K562 (cell line): ENCODE results near the gene POC1B. TPM values are rescaled to one million over a fixed set of nuclear protein-coding genes. Genes with fewer than 3 reads are reported as not detected.

Experiments used
- C11orf30 ChIP-seq: fragments of 450-650 bp; IDR thresholded peaks from 2 replicates; pipeline ENCODE4 v1.6.1; 2016; ENCODE audit warnings: low read depth, mild to moderate bottlenecking
- CBX5 ChIP-seq: IDR thresholded peaks from 2 replicates; pipeline ENCODE4 v1.6.1; 2014; ENCODE audit warnings: low read depth, borderline replicate concordance
- CHAMP1 ChIP-seq: fragments of 450-650 bp; IDR thresholded peaks from 2 replicates; pipeline ENCODE4 v1.6.1; 2016; ENCODE audit warnings: mild to moderate bottlenecking
- E2F6 ChIP-seq, 2 experiments: IDR thresholded peaks; 2 replicates each; pipeline ENCODE4 v1.6.1; 2011; ENCODE audit warnings: borderline replicate concordance in 1 of 2, control low read depth in 1 of 2, low read depth in 1 of 2, low read length in 1 of 2, mild to moderate bottlenecking in 1 of 2, mixed read lengths in 1 of 2, moderate library complexity in 1 of 2; ENCODE audit not compliant: insufficient read depth in 1 of 2, insufficient read length in 1 of 2, poor library complexity in 1 of 2, severe bottlenecking in 1 of 2; ENCODE audit errors: extremely low read depth in 1 of 2
- ELF1 ChIP-seq: fragments of 200-800 bp; sonication (Bioruptor generic); IDR thresholded peaks from 2 replicates; pipeline ENCODE4 v1.6.1; 2016; ENCODE audit warnings: missing genetic modification characterization, missing compliant biosample characterization
- ETV5 ChIP-seq: sonication (generic); formaldehyde crosslinking; IDR thresholded peaks from 2 replicates; pipeline ENCODE4 v1.4.0; 2020; ENCODE audit warnings: low read depth, mild to moderate bottlenecking, missing genetic modification reagents
- FOXM1 ChIP-seq, 2 experiments: fragments of 450-650 bp in 1 of 2; sonication (generic) in 1 of 2; formaldehyde crosslinking in 1 of 2; IDR thresholded peaks; 2 replicates each; pipeline versions ENCODE4 v1.6.1 to v1.9.0; 2017 to 2022; ENCODE audit warnings: low read depth in 2 of 2, mild to moderate bottlenecking in 2 of 2, missing genetic modification reagents in 1 of 2, moderate library complexity in 1 of 2
- FOXP4 ChIP-seq: sonication (generic); formaldehyde crosslinking; IDR thresholded peaks from 2 replicates; pipeline ENCODE4 v1.8.0; 2022; ENCODE audit warnings: mild to moderate bottlenecking, missing genetic modification reagents, borderline replicate concordance
- MLX ChIP-seq, 2 experiments: fragments of 450-650 bp in 1 of 2; sonication (generic) in 1 of 2; formaldehyde crosslinking; conservative IDR thresholded peaks; 2 replicates each; pipeline versions ENCODE4 v1.4.0 to v1.8.1; 2020 to 2022; ENCODE audit warnings: mild to moderate bottlenecking in 1 of 2, missing genetic modification reagents in 1 of 2
- NCOA2 ChIP-seq, 2 experiments: fragments of 450-650 bp; IDR thresholded peaks; 2 replicates each; pipeline ENCODE4 v1.6.1; 2018; ENCODE audit warnings: mild to moderate bottlenecking in 2 of 2, moderate library complexity in 1 of 2; ENCODE audit not compliant: partially characterized antibody in 2 of 2
- PCBP2 ChIP-seq: fragments of 200-400 bp; formaldehyde crosslinking; IDR thresholded peaks from 2 replicates; pipeline ENCODE4 v1.6.1; 2018; ENCODE audit warnings: low read length, low read depth, mild to moderate bottlenecking, moderate library complexity; ENCODE audit not compliant: poor library complexity, severe bottlenecking
- RB1 ChIP-seq: fragments of 450-650 bp; IDR thresholded peaks from 2 replicates; pipeline ENCODE4 v1.6.1; 2017; ENCODE audit warnings: low read depth, mild to moderate bottlenecking
- RBFOX2 ChIP-seq: fragments of 200-400 bp; formaldehyde crosslinking; IDR thresholded peaks from 2 replicates; pipeline ENCODE4 v1.6.1; 2017; ENCODE audit warnings: low read depth, mild to moderate bottlenecking, low read length, moderate library complexity
- TBP ChIP-seq: optimal IDR thresholded peaks from 2 replicates; pipeline ENCODE3; 2011; ENCODE audit warnings: low read depth, low read length, improper control_type of control experiment
- TOE1 ChIP-seq, 2 experiments: fragments of 450-650 bp in 1 of 2; sonication (generic) in 1 of 2; formaldehyde crosslinking in 1 of 2; IDR thresholded peaks; 2 replicates each; pipeline versions ENCODE4 v1.7.1 to v1.8.0; 2016 to 2022; ENCODE audit warnings: borderline replicate concordance in 2 of 2, mild to moderate bottlenecking in 2 of 2, antibody characterized with exemption in 1 of 2, inconsistent platforms in 1 of 2, low read depth in 1 of 2, missing genetic modification reagents in 1 of 2, moderate library complexity in 1 of 2
- ZNF589 ChIP-seq: fragments of 200-800 bp; sonication (Bioruptor generic); IDR thresholded peaks from 2 replicates; pipeline ENCODE4 v1.6.1; 2016; ENCODE audit warnings: low read depth, missing genetic modification characterization, missing compliant biosample characterization
- ZZZ3 ChIP-seq: fragments of 450-650 bp; IDR thresholded peaks from 2 replicates; pipeline ENCODE4 v1.6.1; 2016; ENCODE audit warnings: antibody characterized with exemption, mild to moderate bottlenecking, moderate library complexity
- polyA plus RNA-seq, 8 experiments: library from polyadenylated mRNA; depleted of rRNA in 4 of 8; stranded (reverse) in 5 of 8; unstranded in 3 of 8; fragments of >200 nt; fragmentation: Nextera tagmentation in 2 of 8; fragmentation: Illumina TruSeq in 1 of 8; extraction: Ambion mirVana in 2 of 8; extraction: Trizol in 1 of 8; gene quantifications; 2 replicates each; pipeline versions ENCODE4 v1.2.1 to v1.2.3, GENCODE V29; 2011 to 2014; ENCODE audit warnings: inconsistent platforms in 1 of 8, missing spikeins in 1 of 8
- total RNA-seq, 7 experiments: library from RNA; depleted of rRNA in 6 of 7; stranded (reverse); fragments of >200 nt in 6 of 7; fragmentation: Illumina TruSeq in 2 of 7; extraction: Trizol in 2 of 7; gene quantifications; 2 replicates each; pipeline versions ENCODE4 v1.2.1 to v1.2.3, GENCODE V29; 2011 to 2021; ENCODE audit warnings: low replicate concordance in 1 of 7

The POC1B gene
- total and polyA plus RNA-seq, 9 of the 15 experiments (the other 6 are each of a cell fraction or from before 2014, with no cell fraction given), result 4.5 to 16.1 (median 10.4) TPM

GRCh38 chr12:89525824-89526770 lies at the start of gene POC1B (continued):
- TF ChIP-seq CHAMP1 (peak; percentile 77; the same call in 1 of the 2 replicates), FOXP4 (CRISPR knock-in tag) (0 out of 2 replicates have a peak, but pooled peaks have one; percentile 33), CBX5 (0 out of 2 replicates have a peak, but pooled peaks have one; percentile 47), TOE1 (IDR thresholded peaks at IDR 0.05; ENCODE audit: borderline replicate concordance) (peak; percentile 98), TOE1 (CRISPR knock-in tag; IDR thresholded peaks at IDR 0.05; ENCODE audit: borderline replicate concordance, low read depth) (0 out of 2 replicates have a peak, but pooled peaks have one; percentile 60), ELF1 (tag) (0 out of 2 replicates have a peak, but pooled peaks have one; percentile 45), NCOA2 (IDR thresholded peaks at IDR 0.05; ENCODE audit: partially characterized antibody in 2 of 2) (no peak), TBP (peak; percentile 61), RBFOX2 (peak; percentile 74), FOXM1 (IDR thresholded peaks at IDR 0.05; ENCODE audit: low read depth) (peak; percentile 98), FOXM1 (CRISPR knock-in tag; IDR thresholded peaks at IDR 0.05; ENCODE audit: low read depth) (0 out of 2 replicates have a peak, but pooled peaks have one; percentile 38), E2F6 (IDR thresholded peaks at IDR 0.05; ENCODE audit: borderline replicate concordance in 1 of 2, extremely low read depth in 1 of 2, insufficient read depth in 1 of 2, insufficient read length in 1 of 2, low read depth in 1 of 2, low read length in 1 of 2, poor library complexity in 1 of 2, severe bottlenecking in 1 of 2) (peak; percentile 88 to 95), C11orf30 (peak; percentile 96), MLX (CRISPR knock-in tag; conservative IDR thresholded peaks at IDR 0.05) (no peak), RB1 (peak; percentile 95), ZZZ3 (peak; percentile 79), ETV5 (CRISPR knock-in tag) (peak; percentile 51; the same call in 1 of the 2 replicates), ZNF589 (CRISPR knock-in tag) (no peak), PCBP2 (no peak)
